Lower leg skin (tissue), 3 donors: ENCODE results near the gene ZC3H7A.

ENCODE experiments used
- CTCF ChIP-seq, 3 donors: fragments of 450-650 bp; IDR thresholded peaks; one replicate each; pipeline ENCODE4 v1.5.1; 2016; ENCODE audit warnings: antibody characterized with exemption in 3 of 3, mild to moderate bottlenecking in 3 of 3, moderate library complexity in 2 of 3
- POLR2A ChIP-seq, 2 donors: fragments of 450-650 bp; IDR thresholded peaks; one replicate each; pipeline ENCODE4 v1.6.1; 2016 to 2017; ENCODE audit warnings: antibody characterized with exemption in 2 of 2, mild to moderate bottlenecking in 1 of 2, moderate library complexity in 1 of 2

GRCh38 chr16:11780991-11781680 lies 15.9 kb downstream of the ZC3H7A start:
- TF ChIP-seq CTCF (IDR thresholded peaks at IDR 0.05) (no peak), POLR2A (IDR thresholded peaks at IDR 0.05) (no peak)
